Stimulated activated CD4-positive, alpha-beta T cell treated with anti-CD3 and anti-CD28 coated beads, Interleukin-15, amount 100 ng/mL, for 48 hours (primary cell): ENCODE data around the gene MYZAP.

Experiments
- DNase-seq, 2 donors: peaks; one replicate each; pipeline ENCODE4 v3.0.0-alpha.2; 2020; ENCODE audit warnings: low read depth in 2 of 2

The MYZAP gene

GRCh38 chr15:57662091-57662744 lies 70.5 kb downstream of the MYZAP start:
- DNase-seq, result no peak

GRCh38 chr15:57662802-57663201 lies 71.1 kb downstream of the MYZAP start:
- no peak for DNase-seq

- DNase-seq, result no peak
These were observed 71.6 kb downstream of the MYZAP start for GRCh38 chr15:57663262-57663661.

GRCh38 chr15:57665194-57665593 lies 73.5 kb downstream of the MYZAP start:
- no peak for DNase-seq

- DNase-seq, result no peak
These were observed 74.2 kb downstream of the MYZAP start for GRCh38 chr15:57665939-57666338.

GRCh38 chr15:57667171-57667849 lies 75.6 kb downstream of the MYZAP start:
- DNase-seq, result no peak

- no peak for DNase-seq
These were observed 76.3 kb downstream of the MYZAP start for GRCh38 chr15:57668016-57668415.

GRCh38 chr15:57671636-57672035 lies 79.9 kb downstream of the MYZAP start:
- no peak for DNase-seq

GRCh38 chr15:57675481-57676181 lies 83.9 kb downstream of the MYZAP start:
- DNase-seq, result no peak

- DNase-seq, result no peak
These were observed 84.9 kb downstream of the MYZAP start for GRCh38 chr15:57676585-57676984.

GRCh38 chr15:57677204-57677603 lies 85.5 kb downstream of the MYZAP start:
- no peak for DNase-seq

- no peak for DNase-seq
These were observed 88.3 kb downstream of the MYZAP start for GRCh38 chr15:57680021-57680420.

- DNase-seq, result no peak
These were observed 89.3 kb downstream of the MYZAP start for GRCh38 chr15:57681011-57681410.

GRCh38 chr15:57683481-57683880 lies 91.8 kb downstream of the MYZAP start:
- DNase-seq, result no peak

- DNase-seq, result no peak
These were observed 92.9 kb downstream of the MYZAP start for GRCh38 chr15:57684491-57685151.

- no peak for DNase-seq
These were observed 93.8 kb downstream of the MYZAP start for GRCh38 chr15:57685306-57686095.

- no peak for DNase-seq
These were observed 95.0 kb downstream of the MYZAP start for GRCh38 chr15:57686657-57687056.

GRCh38 chr15:57690341-57690966 lies 98.8 kb downstream of the MYZAP start:
- no peak for DNase-seq

GRCh38 chr15:57691082-57691481 lies 99.4 kb downstream of the MYZAP start:
- no peak for DNase-seq

- no peak for DNase-seq
These were observed 101.0 kb downstream of the MYZAP start for GRCh38 chr15:57692709-57693108.

GRCh38 chr15:57694279-57694678 lies 102.6 kb downstream of the MYZAP start:
- DNase-seq, result no peak
